Adrenal gland (tissue), 5 donors: ENCODE measurements around the gene SERPIND1.

Source experiments
- POLR2A ChIP-seq, 2 donors: fragments of 450-650 bp; IDR thresholded peaks; one replicate each; pipeline ENCODE4 v1.6.1; 2017; ENCODE audit warnings: antibody characterized with exemption in 2 of 2, mild to moderate bottlenecking in 2 of 2, moderate library complexity in 1 of 2
- TF ChIP-seq, protein P1 (sequence below), 6 experiments: fragments of 450-650 bp in 4 of 6; fragments of 200-600 bp in 2 of 6; sonication (generic) in 1 of 6; IDR thresholded peaks; 1 replicate in 5 of 6; 2 replicates in 1 of 6; pipeline versions ENCODE4 v1.5.1 to v1.8.0; 2016 to 2021; ENCODE audit warnings: antibody characterized with exemption in 6 of 6, mild to moderate bottlenecking in 2 of 6, moderate library complexity in 1 of 6
- donor health status: DM: no; HTN: no; CAD: no.

DNA sequence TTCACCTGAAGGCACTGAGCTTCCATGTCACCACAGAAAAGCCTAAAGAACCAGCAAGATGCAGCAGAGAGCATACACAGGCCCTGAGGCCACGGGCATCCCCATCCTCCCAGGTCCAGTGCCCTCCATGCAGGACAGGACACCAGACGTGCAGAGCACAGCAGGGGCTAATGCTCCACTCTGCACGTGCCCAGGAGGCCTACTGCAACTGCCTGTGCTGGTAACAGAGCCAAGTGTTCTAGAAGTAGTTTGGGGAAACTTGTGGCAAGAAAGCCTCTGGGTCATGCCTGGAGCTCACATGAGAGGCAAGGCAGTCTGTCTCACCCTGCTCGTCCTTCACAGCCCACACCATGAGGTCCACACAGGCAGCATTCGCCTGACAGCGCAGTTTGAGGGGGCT is 30.7 kb downstream of the SERPIND1 start:
- TF ChIP-seq, protein P1, sequence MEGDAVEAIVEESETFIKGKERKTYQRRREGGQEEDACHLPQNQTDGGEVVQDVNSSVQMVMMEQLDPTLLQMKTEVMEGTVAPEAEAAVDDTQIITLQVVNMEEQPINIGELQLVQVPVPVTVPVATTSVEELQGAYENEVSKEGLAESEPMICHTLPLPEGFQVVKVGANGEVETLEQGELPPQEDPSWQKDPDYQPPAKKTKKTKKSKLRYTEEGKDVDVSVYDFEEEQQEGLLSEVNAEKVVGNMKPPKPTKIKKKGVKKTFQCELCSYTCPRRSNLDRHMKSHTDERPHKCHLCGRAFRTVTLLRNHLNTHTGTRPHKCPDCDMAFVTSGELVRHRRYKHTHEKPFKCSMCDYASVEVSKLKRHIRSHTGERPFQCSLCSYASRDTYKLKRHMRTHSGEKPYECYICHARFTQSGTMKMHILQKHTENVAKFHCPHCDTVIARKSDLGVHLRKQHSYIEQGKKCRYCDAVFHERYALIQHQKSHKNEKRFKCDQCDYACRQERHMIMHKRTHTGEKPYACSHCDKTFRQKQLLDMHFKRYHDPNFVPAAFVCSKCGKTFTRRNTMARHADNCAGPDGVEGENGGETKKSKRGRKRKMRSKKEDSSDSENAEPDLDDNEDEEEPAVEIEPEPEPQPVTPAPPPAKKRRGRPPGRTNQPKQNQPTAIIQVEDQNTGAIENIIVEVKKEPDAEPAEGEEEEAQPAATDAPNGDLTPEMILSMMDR (IDR thresholded peaks at IDR 0.05), result no peak
- TF ChIP-seq POLR2A (IDR thresholded peaks at IDR 0.05), result no peak
